HG03045 (cell line): ENCODE measurements around the gene WFDC2.

Experiments used
- ATAC-seq: cut with Tn5 transposase; IDR thresholded peaks from one replicate; pipeline ENCODE4 v1.9.1; 2021; ENCODE audit warnings: mild to moderate bottlenecking, moderate library complexity; ENCODE audit not compliant: unreplicated experiment

Gene WFDC2

GRCh38 chr20:45489083-45489531, 19.6 kb downstream of the WFDC2 start:
- ATAC-seq, result no peak

- ATAC-seq, result no peak
Observed at GRCh38 chr20:45495501-45495941, 26.0 kb downstream of the WFDC2 start.

GRCh38 chr20:45496166-45496565, 26.6 kb downstream of the WFDC2 start:
- no peak for ATAC-seq

GRCh38 chr20:45497971-45498494, 28.5 kb downstream of the WFDC2 start:
- no peak for ATAC-seq

GRCh38 chr20:45500022-45500421, 30.5 kb downstream of the WFDC2 start:
- ATAC-seq, result no peak

- ATAC-seq, result no peak
Observed at GRCh38 chr20:45501600-45501999, 32.0 kb downstream of the WFDC2 start.

GRCh38 chr20:45502561-45502960, 33.0 kb downstream of the WFDC2 start:
- no peak for ATAC-seq

GRCh38 chr20:45503403-45503802, 33.9 kb downstream of the WFDC2 start:
- no peak for ATAC-seq

- ATAC-seq, result no peak
Observed at GRCh38 chr20:45506398-45506797, 36.8 kb downstream of the WFDC2 start.

GRCh38 chr20:45507011-45507820, 37.7 kb downstream of the WFDC2 start:
- ATAC-seq, result no peak

- ATAC-seq, result no peak
Observed at GRCh38 chr20:45508068-45508886, 38.7 kb downstream of the WFDC2 start.

- no peak for ATAC-seq
Observed at GRCh38 chr20:45509091-45509490, 39.5 kb downstream of the WFDC2 start.

GRCh38 chr20:45510242-45510862, 40.8 kb downstream of the WFDC2 start:
- ATAC-seq, result no peak

GRCh38 chr20:45515147-45515913, 45.8 kb downstream of the WFDC2 start, which contains the start of gene SPINT3:
Gene SPINT3, minus strand, starts transcription at chr20:45515622. Its CDS starts 14 bp downstream, at chr20:45515608.
- no peak for ATAC-seq

- ATAC-seq, result no peak
Observed at GRCh38 chr20:45518282-45518681, 48.7 kb downstream of the WFDC2 start.

- no peak for ATAC-seq
Observed at GRCh38 chr20:45523821-45524220, 54.3 kb downstream of the WFDC2 start.

- no peak for ATAC-seq
Observed at GRCh38 chr20:45527294-45527693, 57.7 kb downstream of the WFDC2 start.
